IPS DF 6.9 (cell line): Measurements from ENCODE around the gene NOL4L.
A peak's percentile ranks its signal among the peaks of the same experiment; 100 is the strongest.
"Not testable (repeated sequence)": the region's sequence is repeated elsewhere in the genome, so short reads cannot be mapped to it uniquely, and the experiment has no call there.

ENCODE experiments used
- DNase-seq: peaks from one replicate; pipeline ENCODE4 v3.0.0-alpha.2; 2013; ENCODE audit warnings: low read depth, low spot score
- H3K27ac ChIP-seq: one replicate; pipeline ENCODE4 v1.5.1; 2013; ENCODE audit warnings: low read length, control low read depth
- H3K27me3 ChIP-seq: 2 replicates; pipeline ENCODE4 v1.6.1; 2013; ENCODE audit warnings: mild to moderate bottlenecking, low read length; ENCODE audit not compliant: control insufficient read depth, insufficient read depth
- H3K36me3 ChIP-seq: 2 replicates; pipeline ENCODE4 v1.6.1; 2013; ENCODE audit warnings: low read length; ENCODE audit not compliant: control insufficient read depth, insufficient read depth
- H3K4me1 ChIP-seq: 2 replicates; pipeline ENCODE4 v1.6.1; 2013; ENCODE audit warnings: low read length; ENCODE audit not compliant: control insufficient read depth, insufficient read depth
- H3K4me3 ChIP-seq: 2 replicates; pipeline ENCODE4 v1.5.1; 2013; ENCODE audit warnings: mild to moderate bottlenecking, low read length
- H3K9me3 ChIP-seq: 2 replicates; pipeline ENCODE4 v1.6.1; 2013; ENCODE audit warnings: low read length, inconsistent platforms; ENCODE audit not compliant: control insufficient read depth, insufficient read depth
- WGBS: extraction: QIAGEN DNeasy Blood & Tissue Kit; methylation state at CpG from one replicate; pipeline ENCODE4 v1.1.7; 2013; ENCODE audit warnings: mixed read lengths, missing lambda C conversion rate; ENCODE audit not compliant: insufficient read length, insufficient coverage; 5-methylcytosine and 5-hydroxymethylcytosine counted together

Gene NOL4L

GRCh38 chr20:32595143-32595542 lies 10.0 kb upstream of the NOL4L start:
- Histone ChIP-seq H3K36me3 (no peaks in the 10 kb centered on the region), H3K9me3 (no peaks in the 10 kb centered on the region), H3K4me1 (no peaks in the 10 kb centered on the region), H3K27me3 (no peaks in the 10 kb centered on the region), H3K4me3 (no peak overlapping the region), H3K27ac (no peak overlapping the region)
- no peak for DNase-seq
- no CpG with 5 or more reads among the region's 4 CpGs for WGBS

- not testable (repeated sequence) for DNase-seq
Measured at GRCh38 chr20:32594669-32595068, 9.5 kb upstream of the NOL4L start.

GRCh38 chr20:32594204-32594603 lies 9.1 kb upstream of the NOL4L start:
- no peak for DNase-seq
- Histone ChIP-seq H3K4me3 (no peak overlapping the region), H3K27me3 (no peaks in the 10 kb centered on the region), H3K9me3 (no peaks in the 10 kb centered on the region), H3K4me1 (no peaks in the 10 kb centered on the region), H3K36me3 (no peaks in the 10 kb centered on the region), H3K27ac (no peak overlapping the region)
- WGBS = no CpG with 5 or more reads among the region's 5 CpGs

More at GRCh38 chr20:32594669-32595068, 9.5 kb upstream of the NOL4L start:
- not testable (repeated sequence) for H3K4me3 ChIP-seq, H3K27me3 ChIP-seq, H3K4me1 ChIP-seq, H3K9me3 ChIP-seq, H3K27ac ChIP-seq, H3K36me3 ChIP-seq
- WGBS = no CpG with 5 or more reads among the region's 5 CpGs

- not testable (repeated sequence) for DNase-seq, H3K9me3 ChIP-seq, H3K4me1 ChIP-seq, H3K27me3 ChIP-seq, H3K4me3 ChIP-seq, H3K27ac ChIP-seq, H3K36me3 ChIP-seq
- WGBS = no CpG with 5 or more reads among the region's 4 CpGs
Measured at GRCh38 chr20:32592616-32593015, 7.5 kb upstream of the NOL4L start.

- H3K27ac ChIP-seq = no peak overlapping the region
- peaks cover 2% of the 10 kb centered on the region; the same call in 1 of the 2 replicates for H3K27me3 ChIP-seq
- no peak for DNase-seq
- H3K9me3 ChIP-seq = no peaks in the 10 kb centered on the region
- no peaks in the 10 kb centered on the region for H3K4me1 ChIP-seq
- no peaks in the 10 kb centered on the region for H3K36me3 ChIP-seq
- no CpG with 5 or more reads among the region's 3 CpGs for WGBS
- H3K4me3 ChIP-seq = no peak overlapping the region
Measured at GRCh38 chr20:32592022-32592421, 6.9 kb upstream of the NOL4L start.

- no peak overlapping the region for H3K27ac ChIP-seq
- no peak for DNase-seq
- no peak overlapping the region for H3K4me3 ChIP-seq
- no peaks in the 10 kb centered on the region for H3K4me1 ChIP-seq
- no peaks in the 10 kb centered on the region for H3K9me3 ChIP-seq
- peaks cover 15% of the 10 kb centered on the region for H3K27me3 ChIP-seq
- H3K36me3 ChIP-seq = no peaks in the 10 kb centered on the region
- no CpG with 5 or more reads among the region's 5 CpGs for WGBS
Measured at GRCh38 chr20:32589769-32590168, 4.6 kb upstream of the NOL4L start.

GRCh38 chr20:32589256-32589655 lies 4.1 kb upstream of the NOL4L start:
- no peaks in the 10 kb centered on the region for H3K9me3 ChIP-seq
- no peak for DNase-seq

GRCh38 chr20:32588040-32588439 lies 2.9 kb upstream of the NOL4L start:
- no peak for DNase-seq
- no CpG with 5 or more reads among the region's 5 CpGs for WGBS
- no peak overlapping the region for H3K4me3 ChIP-seq
- no peaks in the 10 kb centered on the region for H3K4me1 ChIP-seq
- H3K27ac ChIP-seq = no peak overlapping the region
- no peaks in the 10 kb centered on the region for H3K36me3 ChIP-seq
- no peaks in the 10 kb centered on the region for H3K9me3 ChIP-seq
- H3K27me3 ChIP-seq = peaks cover 15% of the 10 kb centered on the region

More at GRCh38 chr20:32589256-32589655, 4.1 kb upstream of the NOL4L start:
- Histone ChIP-seq H3K27ac (no peak overlapping the region), H3K27me3 (peaks cover 15% of the 10 kb centered on the region), H3K4me3 (no peak overlapping the region), H3K4me1 (no peaks in the 10 kb centered on the region), H3K36me3 (no peaks in the 10 kb centered on the region)
- no CpG with 5 or more reads among the region's 5 CpGs for WGBS

- H3K27ac ChIP-seq = no peak overlapping the region
- no peaks in the 10 kb centered on the region for H3K36me3 ChIP-seq
- no peak overlapping the region for H3K4me3 ChIP-seq
Measured at GRCh38 chr20:32586291-32586690, 1.2 kb upstream of the NOL4L start.

GRCh38 chr20:32585586-32586127 lies 524 bp upstream of the NOL4L start:
- Histone ChIP-seq H3K4me3 (peak overlapping the region; percentile 81; the same call in 1 of the 2 replicates), H3K27ac (no peak overlapping the region), H3K9me3 (no peaks in the 10 kb centered on the region), H3K27me3 (peaks cover 15% of the 10 kb centered on the region), H3K4me1 (no peaks in the 10 kb centered on the region; the same call in 1 of the 2 replicates), H3K36me3 (no peaks in the 10 kb centered on the region)
- WGBS = no CpG with 5 or more reads among the region's 32 CpGs
- DNase-seq = no peak

More at GRCh38 chr20:32586291-32586690, 1.2 kb upstream of the NOL4L start:
- Histone ChIP-seq H3K27me3 (peaks cover 15% of the 10 kb centered on the region), H3K4me1 (no peaks in the 10 kb centered on the region; the same call in 1 of the 2 replicates), H3K9me3 (no peaks in the 10 kb centered on the region)
- no peak for DNase-seq
- WGBS = no CpG with 5 or more reads among the region's 8 CpGs

GRCh38 chr20:32583581-32584070 lies 1.5 kb downstream of the NOL4L start:
- H3K9me3 ChIP-seq = no peaks in the 10 kb centered on the region
- peak overlapping the region; percentile 81; the same call in 1 of the 2 replicates for H3K4me3 ChIP-seq
- H3K36me3 ChIP-seq = no peaks in the 10 kb centered on the region
- no peak overlapping the region for H3K27ac ChIP-seq
- no CpG with 5 or more reads among the region's 52 CpGs for WGBS
- DNase-seq = no peak
- H3K27me3 ChIP-seq = peaks cover 15% of the 10 kb centered on the region
- H3K4me1 ChIP-seq = no peaks in the 10 kb centered on the region; the same call in 1 of the 2 replicates
